Fibroblast of pulmonary artery (primary cell): ENCODE data around the gene GPR25.
A peak's percentile ranks its signal among the peaks of the same experiment; 100 is the strongest.

Experiments used
- DNase-seq: peaks from one replicate; pipeline ENCODE4 v3.0.0-alpha.2; 2010; ENCODE audit warnings: low read depth
- H3K4me3 ChIP-seq: replicated peaks from 2 replicates; pipeline ENCODE4 v1.5.1; 2011; ENCODE audit warnings: low read depth, mild to moderate bottlenecking, control low read depth, low read length, moderate library complexity
- CTCF ChIP-seq: IDR thresholded peaks from 2 replicates; pipeline ENCODE4 v1.5.1; 2011; ENCODE audit warnings: mild to moderate bottlenecking, control low read depth, low read length, inconsistent platforms; ENCODE audit errors: missing control alignments

The GPR25 gene

DNA sequence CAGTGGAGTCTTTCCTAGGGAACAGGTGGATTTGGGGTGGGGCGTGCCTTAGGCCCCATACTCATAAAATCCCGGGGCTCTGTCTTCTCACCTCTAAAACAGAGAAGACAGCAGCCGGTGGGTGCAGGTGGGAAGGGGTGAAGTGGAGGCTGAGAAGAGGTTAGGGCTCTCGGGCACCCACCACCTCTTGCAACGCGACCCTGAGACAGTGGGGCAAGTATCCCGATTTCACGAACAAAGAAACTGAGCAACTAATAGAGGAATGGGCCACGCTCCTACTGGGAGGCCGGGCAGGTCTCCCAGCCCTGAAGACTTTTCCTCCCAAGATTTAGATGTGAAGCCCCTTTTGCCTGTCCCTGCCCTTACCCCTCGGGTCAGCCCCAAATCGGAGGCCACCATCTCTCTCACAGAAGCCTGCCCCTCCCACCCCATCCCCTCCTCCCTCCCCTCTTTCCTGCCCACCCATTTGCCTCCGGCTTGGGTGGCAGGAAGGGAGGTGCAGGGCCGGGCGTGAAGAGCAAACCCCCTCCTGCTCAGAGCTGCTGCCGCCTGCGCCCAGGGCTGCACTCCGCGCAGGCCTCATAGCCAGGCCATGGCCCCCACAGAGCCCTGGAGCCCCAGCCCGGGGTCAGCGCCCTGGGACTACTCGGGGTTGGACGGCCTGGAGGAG, at the start of gene GPR25:
Gene GPR25, plus strand, starts transcription at position 536 of the 670 bp plus-strand sequence. Its CDS starts 57 bp downstream, at position 593.
- TF ChIP-seq CTCF: no peak
- H3K4me3 ChIP-seq: no peak within 1 kb of the TSS
- no peak for DNase-seq

DNA sequence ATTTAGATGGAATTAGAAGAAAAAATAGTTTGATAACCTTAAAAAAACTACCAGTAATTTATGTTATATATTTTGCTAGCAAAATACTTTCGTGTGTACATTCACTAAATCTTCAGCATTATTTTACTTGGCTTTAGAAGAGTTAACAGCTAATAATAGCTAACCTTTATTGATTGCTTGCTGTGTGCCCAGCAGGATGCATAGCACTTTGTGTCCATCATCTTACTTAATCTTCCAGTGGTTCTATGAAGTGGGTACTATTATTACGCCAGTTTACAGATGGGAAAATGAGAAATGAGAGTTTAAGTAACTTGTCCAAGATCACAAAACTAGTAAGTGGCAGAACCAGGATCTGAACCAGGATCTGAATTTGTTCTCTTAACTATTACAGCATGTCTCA, 41.7 kb upstream of the GPR25 start:
- TF ChIP-seq CTCF: no peak
- DNase-seq: no peak
- no peak overlapping the region for H3K4me3 ChIP-seq

- DNase-seq: no peak
- H3K4me3 ChIP-seq: no peak overlapping the region
- TF ChIP-seq CTCF: no peak
Observed at GRCh38 chr1:200834383-200834782, 38.4 kb upstream of the GPR25 start.

GRCh38 chr1:200836213-200836612, 36.6 kb upstream of the GPR25 start:
- DNase-seq: no peak
- H3K4me3 ChIP-seq: no peak overlapping the region
- TF ChIP-seq CTCF: no peak

GRCh38 chr1:200837931-200838571, 34.7 kb upstream of the GPR25 start:
- H3K4me3 ChIP-seq: no peak overlapping the region
- peak; percentile 48 for DNase-seq

GRCh38 chr1:200838676-200839445, 33.9 kb upstream of the GPR25 start:
- no peak overlapping the region for H3K4me3 ChIP-seq
- peak; percentile 68 for DNase-seq
- TF ChIP-seq CTCF: no peak

More at GRCh38 chr1:200837931-200838571, 34.7 kb upstream of the GPR25 start:
- TF ChIP-seq CTCF: peak; percentile 40
